Kidney epithelial cell (primary cell): Measurements from ENCODE around the gene PRKCB. TPM values are rescaled to one million over a fixed set of nuclear protein-coding genes. Genes with fewer than 3 reads are reported as not detected.
"Not testable (repeated sequence)": the region's sequence is repeated elsewhere in the genome, so short reads cannot be mapped to it uniquely, and the experiment has no call there.

Source experiments
- DNase-seq: peaks from one replicate; pipeline ENCODE4 v3.0.0-alpha.2; 2010; ENCODE audit warnings: low read depth
- H3K27me3 ChIP-seq: 2 replicates; pipeline ENCODE4 v1.6.0; 2011; ENCODE audit warnings: low read length; ENCODE audit not compliant: control insufficient read depth, insufficient read depth
- H3K36me3 ChIP-seq: 2 replicates; pipeline ENCODE4 v1.5.1; 2011; ENCODE audit warnings: low read length; ENCODE audit not compliant: control insufficient read depth, insufficient read depth
- H3K4me3 ChIP-seq: 2 replicates; pipeline ENCODE4 v1.5.1; 2011; ENCODE audit warnings: low read depth, mild to moderate bottlenecking, control low read depth, low read length
- CTCF ChIP-seq: IDR thresholded peaks from 2 replicates; pipeline ENCODE4 v1.5.1; 2011; ENCODE audit warnings: mild to moderate bottlenecking, moderate library complexity, low read length, control low read depth, inconsistent platforms; ENCODE audit not compliant: insufficient read depth, poor library complexity, severe bottlenecking
- total RNA-seq: library from RNA; depleted of rRNA; stranded (reverse); fragments of >200 nt; gene quantifications from 2 replicates; pipeline ENCODE4 v1.2.3, GENCODE V29; 2015

Gene PRKCB
- total RNA-seq, 1 donor from 2014 or later: 7.1 TPM

- Histone ChIP-seq H3K27me3 (no peaks in the 10 kb centered on the region), H3K4me3 (no peak overlapping the region), H3K36me3 (no peaks in the 10 kb centered on the region)
- no peak for DNase-seq
- no peak for TF ChIP-seq CTCF
Observed at GRCh38 chr16:24098896-24099295, 263.1 kb downstream of the PRKCB start.

- H3K27me3 ChIP-seq: no peaks in the 10 kb centered on the region
Observed at GRCh38 chr16:24101431-24101830, 265.6 kb downstream of the PRKCB start.

GRCh38 chr16:24102209-24102660, 266.5 kb downstream of the PRKCB start:
- Histone ChIP-seq H3K36me3 (no peaks in the 10 kb centered on the region), H3K27me3 (no peaks in the 10 kb centered on the region), H3K4me3 (no peak overlapping the region)
- no peak for DNase-seq
- no peak for TF ChIP-seq CTCF

More at GRCh38 chr16:24101431-24101830, 265.6 kb downstream of the PRKCB start:
- no peak for TF ChIP-seq CTCF
- Histone ChIP-seq H3K36me3 (no peaks in the 10 kb centered on the region), H3K4me3 (no peak overlapping the region)
- DNase-seq: no peak

- H3K4me3 ChIP-seq, H3K27me3 ChIP-seq, DNase-seq, H3K36me3 ChIP-seq: not testable (repeated sequence)
Observed at GRCh38 chr16:24105471-24105870, 269.7 kb downstream of the PRKCB start.

- not testable (repeated sequence) for DNase-seq, H3K4me3 ChIP-seq, H3K36me3 ChIP-seq, H3K27me3 ChIP-seq
Observed at GRCh38 chr16:24108090-24108489, 272.3 kb downstream of the PRKCB start.

- no peak for TF ChIP-seq CTCF
- H3K4me3 ChIP-seq: no peak overlapping the region
- no peak for DNase-seq
Observed at GRCh38 chr16:24111724-24112302, 276.0 kb downstream of the PRKCB start.

GRCh38 chr16:24113115-24113745, 277.4 kb downstream of the PRKCB start:
- DNase-seq: no peak
- Histone ChIP-seq H3K36me3 (no peaks in the 10 kb centered on the region), H3K4me3 (no peak overlapping the region), H3K27me3 (no peaks in the 10 kb centered on the region)
- TF ChIP-seq CTCF: no peak

More at GRCh38 chr16:24111724-24112302, 276.0 kb downstream of the PRKCB start:
- Histone ChIP-seq H3K27me3 (no peaks in the 10 kb centered on the region), H3K36me3 (no peaks in the 10 kb centered on the region)
